C4-2B (cell line): ENCODE results near the gene AZGP1.

ENCODE experiments used
- ZFX ChIP-seq: fragments of 450-650 bp; IDR thresholded peaks from 2 replicates; pipeline ENCODE4 v1.6.1; 2017
- TF ChIP-seq, protein P1 (sequence below): fragments of 450-650 bp; conservative IDR thresholded peaks from 2 replicates; pipeline ENCODE4 v1.5.1; 2017; ENCODE audit warnings: mild to moderate bottlenecking

- TF ChIP-seq, protein P1, sequence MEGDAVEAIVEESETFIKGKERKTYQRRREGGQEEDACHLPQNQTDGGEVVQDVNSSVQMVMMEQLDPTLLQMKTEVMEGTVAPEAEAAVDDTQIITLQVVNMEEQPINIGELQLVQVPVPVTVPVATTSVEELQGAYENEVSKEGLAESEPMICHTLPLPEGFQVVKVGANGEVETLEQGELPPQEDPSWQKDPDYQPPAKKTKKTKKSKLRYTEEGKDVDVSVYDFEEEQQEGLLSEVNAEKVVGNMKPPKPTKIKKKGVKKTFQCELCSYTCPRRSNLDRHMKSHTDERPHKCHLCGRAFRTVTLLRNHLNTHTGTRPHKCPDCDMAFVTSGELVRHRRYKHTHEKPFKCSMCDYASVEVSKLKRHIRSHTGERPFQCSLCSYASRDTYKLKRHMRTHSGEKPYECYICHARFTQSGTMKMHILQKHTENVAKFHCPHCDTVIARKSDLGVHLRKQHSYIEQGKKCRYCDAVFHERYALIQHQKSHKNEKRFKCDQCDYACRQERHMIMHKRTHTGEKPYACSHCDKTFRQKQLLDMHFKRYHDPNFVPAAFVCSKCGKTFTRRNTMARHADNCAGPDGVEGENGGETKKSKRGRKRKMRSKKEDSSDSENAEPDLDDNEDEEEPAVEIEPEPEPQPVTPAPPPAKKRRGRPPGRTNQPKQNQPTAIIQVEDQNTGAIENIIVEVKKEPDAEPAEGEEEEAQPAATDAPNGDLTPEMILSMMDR = no peak
- no peak for TF ChIP-seq ZFX
Observed at GRCh38 chr7:99947608-99948007, 28.2 kb downstream of the AZGP1 start.
